Measurements from ENCODE around the gene FAM89B. TPM values are rescaled to one million over a fixed set of nuclear protein-coding genes. Genes with fewer than 3 reads are reported as not detected.

Gene FAM89B
- total RNA-seq, 4 donors from 2014 or later = 86.6 to 154 (median 119) TPM

GRCh38 chr11:65539744-65540289, 32.5 kb upstream of the FAM89B start:
- intact Hi-C loops (cut with DNase I; ENCODE audit: low total_unique reads) = loop anchor here (1.0 kb wide), 5 partner anchors 18 to 74 kb away; partner anchors contain the start of genes LTBP3, MAP3K11 and ZNRD2
- no peak for DNase-seq
- Histone ChIP-seq H3K27me3 (no peaks in the 10 kb centered on the region), H3K4me1 (peaks cover 7 to 16% of the 10 kb centered on the region in 2 donors), H3K27ac (peak overlapping the region; percentile 86 to 92 (median 90)), H3K36me3 (peaks cover 0 to 24% of the 10 kb centered on the region in 2 donors), H3K9me3 (no peaks in the 10 kb centered on the region), H3K4me3 (peak overlapping the region; percentile 60 to 76 (median 64))
- TF ChIP-seq POLR2A (IDR thresholded peaks at IDR 0.05) (no peak), CTCF (IDR thresholded peaks at IDR 0.05 in 4 of 5, conservative IDR thresholded peaks at IDR 0.05 in 1 of 5) (peak in 2 of 5 experiments; percentile 57 to 71)
- ATAC-seq = peak; percentile 3 to 4
- in situ Hi-C loops (cut with MboI; ENCODE audit: low sequenced_read_pairs in 4 of 4) = no loop called here

- intact Hi-C loops (cut with DNase I; ENCODE audit: low total_unique reads) = loop anchor here (1.0 kb wide), 5 partner anchors 18 to 74 kb away; partner anchors contain the start of genes LTBP3, MAP3K11 and ZNRD2
- peaks cover 0 to 24% of the 10 kb centered on the region in 2 donors for H3K36me3 ChIP-seq
- in situ Hi-C loops (cut with MboI; ENCODE audit: low sequenced_read_pairs in 4 of 4) = no loop called here
These were observed 31.8 kb upstream of the FAM89B start for GRCh38 chr11:65540290-65541092.

GRCh38 chr11:65541093-65541982, 31.0 kb upstream of the FAM89B start:
- in situ Hi-C loops (cut with MboI; ENCODE audit: low sequenced_read_pairs in 4 of 4) = no loop called here
- Histone ChIP-seq H3K9me3 (no peaks in the 10 kb centered on the region), H3K27ac (peak overlapping the region; percentile 86 to 92 (median 90)), H3K4me1 (peaks cover 7 to 16% of the 10 kb centered on the region in 2 donors), H3K27me3 (no peaks in the 10 kb centered on the region), H3K4me3 (peak overlapping the region; percentile 60 to 76 (median 64)), H3K36me3 (peaks cover 0 to 19% of the 10 kb centered on the region in 2 donors)
- intact Hi-C loops (cut with DNase I; ENCODE audit: low total_unique reads) = no loop called here
- no peak for DNase-seq
- TF ChIP-seq POLR2A (IDR thresholded peaks at IDR 0.05) (no peak), CTCF (IDR thresholded peaks at IDR 0.05 in 4 of 5, conservative IDR thresholded peaks at IDR 0.05 in 1 of 5) (no peak)
- ATAC-seq = no peak

More at GRCh38 chr11:65540290-65541092, 31.8 kb upstream of the FAM89B start:
- TF ChIP-seq CTCF (IDR thresholded peaks at IDR 0.05 in 4 of 5, conservative IDR thresholded peaks at IDR 0.05 in 1 of 5) (peak; percentile 82 to 96 (median 92)), POLR2A (IDR thresholded peaks at IDR 0.05) (peak; percentile 52 to 67)
- Histone ChIP-seq H3K9me3 (no peaks in the 10 kb centered on the region), H3K4me1 (peaks cover 7 to 16% of the 10 kb centered on the region in 2 donors), H3K27me3 (no peaks in the 10 kb centered on the region), H3K27ac (peak overlapping the region; percentile 86 to 92 (median 90)), H3K4me3 (peak overlapping the region; percentile 60 to 76 (median 64))
- peak; percentile 75 to 90 for DNase-seq
- ATAC-seq = peak; percentile 88

GRCh38 chr11:65542738-65543390, 29.5 kb upstream of the FAM89B start:
- no peaks in the 10 kb centered on the region for H3K27me3 ChIP-seq
- DNase-seq = no peak
- in situ Hi-C loops (cut with MboI; ENCODE audit: low sequenced_read_pairs in 4 of 4) = no loop called here
- H3K4me3 ChIP-seq = no peak overlapping the region
- H3K9me3 ChIP-seq = no peaks in the 10 kb centered on the region
- peaks cover 0 to 7% of the 10 kb centered on the region in 2 donors for H3K36me3 ChIP-seq
- peaks cover 7 to 16% of the 10 kb centered on the region in 2 donors for H3K4me1 ChIP-seq
- intact Hi-C loops (cut with DNase I; ENCODE audit: low total_unique reads) = no loop called here
- ATAC-seq = no peak
- TF ChIP-seq POLR2A (IDR thresholded peaks at IDR 0.05) (no peak), CTCF (IDR thresholded peaks at IDR 0.05 in 4 of 5, conservative IDR thresholded peaks at IDR 0.05 in 1 of 5) (no peak)
- no peak overlapping the region for H3K27ac ChIP-seq

All from gastrocnemius medialis (tissue), 4 donors.